DOHH2 (cell line): Measurements from ENCODE around the gene CHPF2.

ENCODE experiments used
- EZH2phosphoT487 ChIP-seq: fragments of 200-600 bp; sonication (generic); IDR thresholded peaks from 2 replicates; pipeline ENCODE4 v1.6.1; 2017; ENCODE audit warnings: borderline replicate concordance, mild to moderate bottlenecking, antibody characterized with exemption, low read length, moderate library complexity, mixed read lengths
- TF ChIP-seq, protein P1 (sequence below): fragments of 200-600 bp; sonication (generic); IDR thresholded peaks from one replicate; pipeline ENCODE4 v1.5.1; 2014; ENCODE audit warnings: antibody characterized with exemption, mild to moderate bottlenecking, low read depth, low read length; ENCODE audit not compliant: poor library complexity, severe bottlenecking

DNA sequence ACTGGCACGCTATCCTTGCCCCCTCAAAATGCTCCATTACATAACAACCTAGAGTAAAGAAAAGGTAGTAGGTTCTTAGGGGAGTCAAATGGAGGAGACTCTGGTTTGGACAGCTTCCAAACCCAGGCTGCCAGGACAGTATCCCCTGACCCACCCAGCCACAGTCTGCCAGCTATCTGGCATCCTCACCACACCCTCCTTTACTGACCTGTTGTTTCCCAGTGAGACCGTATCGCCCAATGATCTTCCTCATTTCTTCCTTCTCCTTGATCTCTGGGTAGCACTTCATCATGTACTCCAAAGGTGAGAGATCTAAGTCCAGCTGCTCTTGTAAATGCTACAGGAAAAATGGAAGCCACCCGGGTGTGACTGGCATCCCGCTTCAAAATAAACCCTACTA, 16.9 kb upstream of the CHPF2 start:
- TF ChIP-seq, protein P1, sequence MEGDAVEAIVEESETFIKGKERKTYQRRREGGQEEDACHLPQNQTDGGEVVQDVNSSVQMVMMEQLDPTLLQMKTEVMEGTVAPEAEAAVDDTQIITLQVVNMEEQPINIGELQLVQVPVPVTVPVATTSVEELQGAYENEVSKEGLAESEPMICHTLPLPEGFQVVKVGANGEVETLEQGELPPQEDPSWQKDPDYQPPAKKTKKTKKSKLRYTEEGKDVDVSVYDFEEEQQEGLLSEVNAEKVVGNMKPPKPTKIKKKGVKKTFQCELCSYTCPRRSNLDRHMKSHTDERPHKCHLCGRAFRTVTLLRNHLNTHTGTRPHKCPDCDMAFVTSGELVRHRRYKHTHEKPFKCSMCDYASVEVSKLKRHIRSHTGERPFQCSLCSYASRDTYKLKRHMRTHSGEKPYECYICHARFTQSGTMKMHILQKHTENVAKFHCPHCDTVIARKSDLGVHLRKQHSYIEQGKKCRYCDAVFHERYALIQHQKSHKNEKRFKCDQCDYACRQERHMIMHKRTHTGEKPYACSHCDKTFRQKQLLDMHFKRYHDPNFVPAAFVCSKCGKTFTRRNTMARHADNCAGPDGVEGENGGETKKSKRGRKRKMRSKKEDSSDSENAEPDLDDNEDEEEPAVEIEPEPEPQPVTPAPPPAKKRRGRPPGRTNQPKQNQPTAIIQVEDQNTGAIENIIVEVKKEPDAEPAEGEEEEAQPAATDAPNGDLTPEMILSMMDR: no peak
- no peak for TF ChIP-seq EZH2phosphoT487
